Muscle of back (tissue), 11 donors: Measurements from ENCODE around the gene DHX36. TPM values are rescaled to one million over a fixed set of nuclear protein-coding genes. Genes with fewer than 3 reads are reported as not detected.

ENCODE experiments used
- DNase-seq, 3 donors: peaks; one replicate each; pipeline versions ENCODE4 v3.0.0 to v3.0.0-alpha.2; 2013
- polyA plus RNA-seq, 10 donors: library from polyadenylated mRNA; unstranded; fragments of 120-200 nt; gene quantifications; one replicate each; pipeline ENCODE4 v1.2.1, GENCODE V29; 2013; ENCODE audit not compliant: insufficient read length in 10 of 10

DHX36 gene
- polyA plus RNA-seq, 10 donors, result 37.9 to 61.0 (median 52.7) TPM

DNA sequence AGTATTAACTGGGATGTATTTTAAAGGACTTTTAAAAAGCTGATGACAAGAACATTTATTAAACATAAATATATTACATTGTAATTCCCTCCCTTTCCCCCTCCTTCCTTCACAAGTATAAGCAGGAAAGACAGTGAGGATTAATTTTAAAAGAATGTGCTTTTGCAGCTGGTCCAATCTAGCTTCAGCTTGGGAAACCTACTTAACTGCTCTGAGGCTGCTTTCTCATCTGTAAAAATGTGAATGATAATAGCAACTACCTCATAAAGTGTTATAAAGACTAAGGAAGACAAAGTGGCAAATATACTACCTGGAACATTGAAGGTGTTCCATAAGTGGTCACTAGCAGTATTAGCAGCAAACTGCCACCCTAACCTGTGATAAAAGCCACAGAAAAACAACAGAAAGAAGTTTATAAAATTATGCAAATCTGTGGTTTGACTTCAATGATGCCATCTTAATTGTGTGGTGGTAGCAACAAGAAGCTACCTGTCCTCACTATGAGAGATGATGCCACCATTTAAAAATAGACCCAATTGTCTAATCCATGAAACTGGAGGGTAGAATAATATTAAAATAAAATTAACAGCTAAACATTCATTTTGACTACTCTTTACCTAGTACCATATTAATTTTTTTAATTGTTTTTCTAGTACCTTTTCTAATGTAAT is 20.0 kb downstream of the DHX36 start:
- DNase-seq, result no peak

DNA sequence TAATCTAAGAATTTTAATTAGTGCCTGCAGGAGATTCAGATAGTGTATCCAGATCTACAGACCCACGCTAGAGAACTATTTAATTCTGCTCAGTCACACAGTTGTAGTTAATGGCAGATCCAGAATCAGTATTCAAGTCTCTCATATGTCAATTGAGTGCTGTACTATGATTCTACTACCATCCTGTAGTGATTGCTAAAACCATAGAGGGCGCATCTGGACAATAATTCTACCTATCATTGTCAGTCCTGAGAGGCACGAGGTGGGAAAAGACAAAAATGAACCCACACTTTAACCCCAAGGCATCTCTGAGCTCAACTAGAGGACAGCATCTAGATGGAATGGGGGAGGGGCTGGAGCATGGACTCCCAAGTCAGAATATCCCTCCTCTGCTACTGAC is 22.7 kb downstream of the DHX36 start:
- no peak for DNase-seq

DNA sequence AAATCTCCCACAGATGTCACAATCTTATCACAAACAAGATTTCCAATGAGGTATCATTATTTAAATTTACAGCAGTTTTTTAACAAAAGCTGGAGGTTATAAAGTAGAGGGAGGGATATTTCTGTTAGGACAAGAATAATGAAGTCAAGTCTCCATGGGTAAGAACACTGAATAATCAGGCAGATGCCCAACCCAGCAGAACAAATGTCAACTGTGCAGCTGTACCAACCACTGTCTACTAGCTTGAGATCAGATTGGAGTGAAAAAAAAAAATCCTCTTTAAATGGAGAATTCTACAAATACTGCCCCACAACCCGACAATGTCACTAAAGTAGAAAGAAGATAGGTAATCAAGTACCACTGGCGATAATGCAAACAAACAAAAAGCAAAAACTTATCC is 30.3 kb downstream of the DHX36 start:
- DNase-seq, result no peak

DNA sequence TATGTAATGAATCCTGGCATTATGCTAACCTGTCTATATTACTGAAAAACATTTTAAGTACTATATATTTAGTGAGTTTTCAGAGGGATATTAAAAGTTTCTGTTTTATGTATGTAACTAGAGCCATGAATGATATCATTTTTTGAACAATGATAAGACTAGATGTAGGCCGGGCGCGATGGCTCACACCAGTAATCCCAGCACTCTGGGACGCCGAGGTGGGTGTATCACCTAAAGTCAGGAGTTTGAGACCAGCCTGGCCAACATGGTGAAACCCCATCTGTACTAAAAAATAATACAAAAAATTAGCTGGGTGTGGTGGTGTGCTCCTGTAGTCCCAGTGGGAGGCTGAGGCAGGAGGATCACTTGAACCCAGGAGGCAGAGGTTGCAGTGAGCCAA is 34.1 kb downstream of the DHX36 start:
- no peak for DNase-seq

DNA sequence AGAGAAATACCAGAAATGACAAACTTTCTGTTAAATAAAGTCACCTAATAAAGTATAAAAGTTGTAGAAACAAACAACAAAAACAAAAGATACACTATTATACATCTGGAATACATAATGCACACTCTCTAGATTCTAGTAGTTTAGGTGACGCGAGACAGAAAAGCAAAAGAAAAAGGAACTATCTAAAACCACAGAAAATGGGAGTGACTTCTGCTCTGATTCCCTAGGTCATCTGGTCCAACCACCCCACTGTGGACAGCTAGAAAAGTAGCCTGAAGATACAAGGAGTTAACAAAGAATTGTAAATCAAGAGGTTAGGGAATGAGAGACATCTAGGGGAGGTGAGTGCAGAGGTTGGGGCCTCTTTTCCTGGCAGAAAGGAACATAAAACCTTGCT is 39.1 kb downstream of the DHX36 start:
- no peak for DNase-seq

DNA sequence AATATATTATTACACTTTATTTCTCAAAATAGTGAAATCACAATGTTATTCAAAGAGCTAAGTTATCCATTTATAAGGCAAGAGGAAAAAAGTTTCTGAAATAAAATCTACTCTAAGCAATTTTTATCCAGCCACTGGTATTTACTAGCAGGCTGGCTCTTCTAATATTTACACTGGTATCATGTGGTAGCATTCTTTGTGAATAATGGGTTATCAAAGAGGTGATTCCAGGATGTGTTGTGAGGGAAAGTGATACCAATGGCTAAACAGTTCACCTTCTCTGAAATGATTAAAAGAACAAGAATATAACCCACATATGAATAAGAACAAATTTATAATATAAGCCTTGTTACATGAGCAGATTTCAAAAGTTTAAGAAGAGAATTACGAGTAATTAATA is 44.1 kb downstream of the DHX36 start:
- no peak for DNase-seq

DNA sequence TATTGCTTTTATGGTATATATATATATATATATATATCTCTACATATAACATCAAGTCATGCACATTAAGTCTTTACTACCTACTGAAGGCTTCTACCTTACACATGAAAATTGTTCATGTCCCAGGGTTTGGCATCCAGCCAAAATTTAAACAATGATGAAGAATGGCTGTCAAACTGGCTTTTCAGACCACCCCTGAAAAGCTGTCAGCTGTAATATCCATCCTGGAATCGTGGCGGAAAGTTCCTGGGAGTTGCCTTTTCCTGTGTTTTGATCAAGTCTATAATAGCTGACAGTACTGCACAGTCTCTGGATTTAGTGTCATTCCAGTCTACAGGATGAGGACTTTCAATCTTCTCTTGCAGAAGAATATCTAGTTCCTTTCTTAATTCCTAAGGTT is 48.3 kb downstream of the DHX36 start:
- DNase-seq, result peak in 1 of 3 donors; percentile 14

DNA sequence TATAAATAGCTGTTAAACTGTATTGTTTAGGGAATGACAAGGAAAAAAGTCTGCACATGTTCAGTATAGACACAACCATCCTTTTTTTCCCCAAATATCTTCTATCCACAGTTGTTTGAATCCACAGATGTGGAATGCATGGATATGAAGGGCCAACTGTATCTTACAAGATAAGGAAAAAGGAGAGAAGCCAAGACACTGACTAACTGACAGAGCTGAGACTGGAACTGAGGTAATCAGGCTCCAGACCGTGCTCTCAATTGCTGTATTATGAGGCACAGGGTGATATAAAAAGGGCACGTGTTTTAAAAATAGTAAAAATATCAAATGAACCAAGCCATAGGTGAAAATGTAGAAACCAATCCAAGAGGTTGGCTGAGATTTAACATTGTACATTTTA is 49.0 kb downstream of the DHX36 start:
- DNase-seq, result no peak

DNA sequence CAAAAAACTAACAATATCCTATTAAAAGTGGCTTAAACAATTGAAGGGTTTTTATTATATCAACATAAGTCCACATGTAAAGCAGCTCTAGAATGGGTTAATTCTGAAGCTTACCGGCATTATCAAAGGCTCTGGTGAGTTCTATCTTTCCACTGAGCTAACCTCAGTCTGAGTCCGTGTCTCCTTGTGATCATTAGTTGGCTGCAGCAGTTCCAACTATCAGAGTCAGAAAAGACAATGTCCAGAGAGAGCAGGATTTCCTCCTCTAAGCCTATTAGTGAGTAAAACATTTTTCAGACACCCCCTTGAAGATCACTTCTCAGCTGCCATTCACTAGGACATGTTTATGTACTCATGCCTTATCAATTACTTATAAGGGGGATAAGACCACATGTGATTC is 49.9 kb downstream of the DHX36 start:
- no peak for DNase-seq

DNA sequence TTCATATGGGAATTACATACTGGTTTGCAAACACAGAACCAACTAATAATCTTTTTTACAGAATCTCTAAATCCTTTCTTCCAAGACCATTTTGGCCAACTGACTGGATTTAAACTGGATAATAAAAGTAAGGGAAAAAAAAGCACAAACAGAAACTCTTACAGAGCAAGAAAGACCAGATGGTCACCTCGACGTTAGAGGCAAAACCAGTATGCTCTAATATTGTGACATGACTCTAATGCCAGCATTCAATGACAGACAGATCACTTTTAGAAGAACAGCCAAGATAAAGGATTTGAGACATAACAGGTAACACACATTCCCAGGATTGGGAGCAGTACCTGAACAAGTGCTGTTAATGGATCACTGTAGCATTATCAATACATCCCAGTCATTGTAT is 50.9 kb downstream of the DHX36 start:
- DNase-seq, result no peak

DNA sequence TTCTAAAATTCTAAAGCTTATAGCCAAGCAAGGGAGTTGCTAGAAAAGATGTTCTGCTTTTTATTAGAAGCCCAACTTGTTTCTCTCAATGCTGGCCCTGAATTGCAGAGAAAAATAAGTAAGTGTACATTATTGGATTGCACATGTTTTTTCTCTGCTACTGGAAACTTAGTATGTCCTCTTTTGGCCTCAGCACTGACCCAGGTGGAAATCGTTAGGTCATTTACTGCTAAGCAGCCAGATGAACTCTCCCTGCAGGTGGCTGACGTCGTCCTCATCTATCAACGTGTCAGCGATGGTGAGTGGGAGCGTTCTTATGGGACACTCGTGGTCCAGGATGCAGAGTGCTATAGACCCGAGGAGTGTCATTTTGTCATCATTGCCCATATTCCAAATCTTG is 69.8 kb downstream of the DHX36 start:
- peak in 2 of 3 donors; percentile 40 to 49 for DNase-seq

DNA sequence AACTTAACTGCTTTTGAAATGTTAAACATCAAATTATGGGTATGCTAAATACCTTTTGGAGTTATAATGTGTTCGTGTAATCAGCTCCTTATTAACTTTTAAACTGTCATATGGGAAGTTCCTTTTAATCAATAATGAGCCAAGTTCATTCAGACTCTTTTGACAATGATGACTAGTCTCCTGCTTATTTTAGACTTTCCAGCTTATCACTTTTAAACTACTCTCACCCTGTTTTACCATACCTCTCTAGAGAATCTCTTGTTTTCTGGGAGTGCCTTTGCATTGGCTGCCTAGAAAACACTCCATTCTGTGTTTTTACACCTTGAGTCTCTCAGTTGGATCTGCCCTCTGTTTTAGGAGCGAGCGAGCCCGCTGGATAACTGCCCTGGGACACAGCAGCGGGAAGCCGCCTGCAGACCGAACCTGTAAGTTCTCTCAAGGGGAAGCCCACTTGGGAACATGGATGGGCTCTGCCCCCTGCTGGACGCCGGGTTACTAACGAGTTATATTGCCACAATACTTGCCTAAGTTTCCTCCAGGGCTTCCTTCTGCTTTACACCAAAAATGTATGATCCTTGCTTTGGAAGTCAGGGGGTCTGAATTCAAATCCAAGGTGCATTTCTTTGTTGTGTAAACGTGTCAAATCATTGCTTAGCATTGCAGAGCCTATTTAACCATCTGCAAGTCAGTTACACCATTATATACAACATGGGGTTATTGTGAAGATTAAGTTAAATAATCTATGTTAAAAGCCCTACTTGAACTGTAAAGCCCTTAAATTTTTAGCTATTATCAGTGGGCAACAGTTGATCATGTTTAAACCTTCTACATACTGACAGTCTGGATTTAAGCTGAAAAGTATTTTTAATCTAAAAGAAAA is 71.3 kb downstream of the DHX36 start:
- peak; percentile 83 to 93 (median 88) for DNase-seq

DNA sequence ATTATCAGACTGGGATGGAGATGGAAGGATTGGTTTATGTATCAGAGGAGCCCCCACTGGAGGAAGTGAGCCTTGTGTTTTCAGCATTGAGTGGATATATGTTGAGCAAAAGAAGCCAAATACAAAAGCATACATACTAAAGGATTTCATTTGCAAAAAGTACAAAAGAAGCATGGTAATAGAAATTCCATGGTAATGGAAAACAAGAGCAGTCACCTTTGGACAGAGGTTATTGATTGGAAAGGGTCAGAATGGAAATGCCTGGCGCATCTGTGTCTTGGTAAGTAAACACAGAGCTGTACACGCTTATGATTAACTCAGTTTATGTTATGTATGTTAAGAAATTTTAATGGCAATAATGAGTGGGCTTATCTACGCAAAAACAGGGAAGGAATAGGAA is 72.7 kb downstream of the DHX36 start:
- DNase-seq, result no peak

DNA sequence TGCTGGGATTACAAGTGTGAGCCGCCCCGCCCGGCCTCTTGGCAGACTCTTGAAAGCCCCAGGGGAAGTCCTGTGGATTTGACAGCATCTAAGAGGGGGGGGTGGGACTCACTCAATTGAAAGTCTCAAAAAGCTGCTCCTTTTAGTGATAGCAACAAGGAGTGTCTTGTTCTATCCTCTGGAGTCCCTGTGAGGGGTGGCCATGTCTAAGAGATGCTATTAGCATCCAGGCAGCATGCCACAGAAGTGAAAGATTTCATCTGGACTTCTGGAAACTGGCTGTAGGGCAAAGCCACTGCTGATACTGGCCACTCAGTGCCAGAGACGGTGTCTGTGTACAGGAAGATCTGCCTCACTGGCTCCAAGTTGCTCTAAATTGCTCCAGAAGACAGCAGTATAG is 74.0 kb downstream of the DHX36 start:
- no peak for DNase-seq

DNA sequence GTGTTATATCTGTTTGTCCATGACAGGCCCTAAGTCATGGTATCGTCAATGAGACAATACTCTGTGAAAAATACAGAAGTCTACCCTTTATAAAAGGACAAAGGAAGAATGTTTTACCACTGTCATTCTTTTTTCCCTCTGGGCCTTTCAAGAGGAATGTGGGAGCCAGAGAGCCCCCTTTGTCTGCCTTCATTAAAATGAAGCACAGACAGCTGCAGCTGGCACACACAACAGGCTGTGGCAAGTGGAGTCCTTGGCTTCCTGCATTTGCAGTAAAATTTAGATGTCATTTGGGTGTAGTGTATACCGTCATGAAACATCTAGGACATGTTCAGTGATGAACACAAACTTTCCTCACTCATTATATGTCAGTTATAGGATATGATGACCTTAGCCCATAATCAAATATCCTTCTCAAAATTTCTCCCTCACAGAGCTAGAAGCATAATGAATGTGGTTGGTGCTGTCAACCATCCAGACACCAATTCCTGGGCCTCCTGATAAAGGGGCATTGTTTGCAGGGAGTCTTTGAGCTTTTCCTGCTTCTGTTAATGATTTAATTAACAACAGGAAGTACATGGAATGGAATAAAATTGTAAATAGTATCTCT is 76.4 kb downstream of the DHX36 start:
- DNase-seq, result no peak

DNA sequence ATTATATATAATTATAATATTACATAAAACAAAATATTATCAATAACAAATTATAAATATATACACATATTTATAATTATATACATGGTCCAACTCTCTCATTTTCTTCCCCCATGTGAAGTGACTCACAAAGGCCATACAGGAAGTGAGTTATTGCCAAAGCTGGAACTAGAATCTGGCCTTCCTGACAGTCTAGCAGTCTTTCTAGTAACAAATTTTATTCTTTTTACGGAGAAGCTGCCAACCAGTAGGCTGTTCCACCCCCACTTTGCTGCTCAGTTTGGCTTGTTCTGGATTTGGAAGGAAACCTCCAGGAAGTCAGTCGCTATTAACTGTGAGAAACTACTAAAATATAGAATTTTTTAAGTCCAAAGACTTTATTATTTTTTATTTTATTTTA is 79.6 kb downstream of the DHX36 start:
- DNase-seq, result peak in 1 of 3 donors; percentile 49

DNA sequence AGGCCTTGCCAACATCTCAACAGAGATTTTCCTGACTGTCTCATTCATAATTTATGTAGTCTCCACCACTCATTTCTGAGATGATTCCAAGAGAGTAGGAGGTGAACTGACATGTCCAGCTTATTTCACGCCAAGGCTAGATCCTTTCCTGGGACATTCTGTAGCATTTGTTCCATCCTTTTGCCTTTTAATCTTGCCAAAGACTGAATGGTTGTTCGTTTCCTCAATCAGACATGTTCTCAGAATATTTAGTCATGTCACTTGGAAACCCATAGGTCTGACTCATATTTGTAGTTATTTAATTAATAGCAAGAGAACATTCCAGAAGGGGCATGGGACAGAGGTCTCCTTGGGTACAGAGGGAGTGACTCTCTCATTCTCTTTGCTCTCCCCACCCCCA is 80.9 kb downstream of the DHX36 start:
- peak in 1 of 3 donors; percentile 59 for DNase-seq

DNA sequence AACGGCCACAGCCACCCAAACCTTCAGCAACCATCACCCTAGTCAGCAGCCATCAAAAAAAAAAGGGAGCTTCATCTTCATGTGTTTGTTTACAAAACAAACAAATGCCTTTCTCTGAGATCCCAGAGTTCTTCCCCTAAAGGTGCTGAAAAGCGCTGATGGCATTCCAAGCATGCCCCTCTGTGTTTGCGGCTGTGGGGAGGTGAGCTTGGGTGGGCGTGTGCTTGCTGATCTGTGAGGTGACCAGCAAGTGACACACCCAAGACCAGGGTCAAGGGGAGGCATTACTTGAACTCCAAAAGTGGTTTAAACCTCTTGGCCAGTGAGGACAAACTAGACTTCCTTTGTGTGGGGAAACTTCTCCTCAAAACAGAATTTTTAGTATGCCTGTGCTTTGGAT is 81.5 kb downstream of the DHX36 start:
- DNase-seq, result no peak

DNA sequence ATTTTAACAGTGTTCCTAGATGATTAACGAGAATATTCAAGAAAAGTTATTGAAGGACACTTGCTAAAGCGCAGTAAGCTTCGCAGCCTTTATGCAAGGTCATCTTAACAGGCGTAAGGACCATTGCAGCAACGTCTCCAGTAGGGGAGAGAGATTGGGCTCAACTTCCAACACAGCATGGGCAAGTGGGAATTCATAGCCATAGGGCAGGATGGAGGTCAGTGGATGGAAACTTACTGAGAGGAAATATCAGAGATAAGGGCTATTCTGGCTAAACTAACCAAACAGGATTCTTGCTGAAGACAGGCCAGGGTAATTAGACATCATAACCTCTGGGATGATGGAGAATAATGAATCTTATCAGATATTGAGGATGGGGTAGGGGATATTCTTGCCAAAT is 82.8 kb downstream of the DHX36 start:
- DNase-seq, result no peak

DNA sequence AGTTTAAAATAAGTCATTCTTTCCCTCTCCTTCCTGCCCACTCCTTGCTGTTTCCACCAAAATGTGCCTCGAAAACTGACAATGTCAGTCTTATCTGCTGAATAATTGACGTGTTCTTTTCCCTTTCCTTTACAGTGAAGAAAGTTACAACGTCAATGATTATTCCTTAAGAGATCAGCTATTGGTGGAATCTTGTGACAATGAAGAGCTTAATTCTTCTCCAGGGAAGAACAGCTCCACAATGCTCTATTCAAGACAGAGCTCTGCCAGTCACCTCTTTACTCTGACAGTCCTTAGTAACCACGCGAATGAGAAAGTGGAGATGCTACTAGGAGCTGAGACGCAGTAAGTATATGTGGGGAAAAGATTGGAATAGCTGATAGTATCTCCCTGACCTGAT is 84.1 kb downstream of the DHX36 start:
- no peak for DNase-seq

DNA sequence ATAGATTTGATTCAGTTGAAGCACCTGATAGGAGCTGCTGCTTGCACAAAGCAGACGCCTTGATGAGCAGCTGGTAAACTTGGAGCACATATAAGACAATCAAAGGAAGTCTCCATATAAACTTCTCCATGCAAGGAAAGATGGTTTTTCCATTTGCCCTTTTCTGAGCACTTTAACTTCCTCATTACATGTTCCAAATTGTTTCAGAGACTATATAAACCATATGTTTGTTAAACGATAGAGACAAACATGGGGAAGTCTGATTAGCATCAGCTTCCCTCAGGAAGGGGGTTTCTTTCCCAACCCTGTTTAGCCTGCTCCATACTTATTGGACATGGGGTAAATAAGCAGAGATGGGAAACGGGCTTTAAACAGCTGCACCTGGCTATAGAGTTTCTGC is 88.0 kb downstream of the DHX36 start:
- no peak for DNase-seq

DNA sequence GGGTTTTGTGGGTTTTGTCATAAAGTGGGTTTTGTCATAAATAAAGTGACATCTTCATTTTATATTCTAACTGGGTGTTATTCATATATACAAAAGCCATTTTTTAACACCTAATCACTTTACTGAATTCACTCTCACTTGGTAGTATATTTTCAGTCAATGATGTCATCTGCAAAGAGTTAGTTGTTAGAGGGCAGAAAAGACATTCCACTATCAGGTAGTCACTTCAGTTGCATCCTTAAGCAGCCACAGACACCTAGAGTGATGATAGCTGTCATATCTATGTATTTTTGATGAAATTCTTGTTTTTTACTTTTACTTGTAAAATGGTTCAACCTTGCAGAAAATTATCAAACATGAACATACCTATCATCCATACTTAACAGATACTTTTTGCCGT is 89.0 kb downstream of the DHX36 start:
- no peak for DNase-seq

DNA sequence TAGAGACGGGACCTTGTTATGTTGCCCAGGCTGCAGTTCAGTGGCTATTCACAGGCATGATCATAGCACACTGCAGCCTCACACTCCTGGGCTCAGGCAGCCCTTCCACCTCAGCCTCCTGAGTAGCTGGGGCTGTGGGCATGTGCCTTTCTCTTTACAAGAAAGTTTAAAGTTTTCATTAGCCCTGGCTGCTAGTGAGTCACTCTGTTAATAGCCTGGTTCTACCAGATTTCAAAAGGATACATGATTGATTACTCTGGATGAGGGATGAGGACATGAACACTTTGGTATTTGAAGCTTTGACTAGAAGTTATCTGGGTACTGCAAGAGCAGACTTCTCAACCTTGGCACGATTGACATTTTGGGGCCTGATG is 95.1 kb downstream of the DHX36 start:
- DNase-seq, result no peak
